K562 (cell line): ENCODE results near the gene SMIM8. TPM values are rescaled to one million over a fixed set of nuclear protein-coding genes. Genes with fewer than 3 reads are reported as not detected.

Experiments
- ATAC-seq: fragments of 200-7000 bp; cut with Tn5 transposase; 3 replicates; pipeline ENCODE4 v1.9.1; 2020; ENCODE audit warnings: moderate library complexity
- BruUV-seq: library from RNA; stranded (reverse); fragments of 400-500 nt; replicated peaks from 2 replicates; lab custom pipeline; 2021; lab: Mats Ljungman, UMichigan
- CTCF ChIA-PET: fragments of 300-600 bp; formaldehyde crosslinking; extraction: SDS; loops from one replicate; lab custom pipeline; 2021; ENCODE audit warnings: low intra/inter-chr PET ratio; lab: Yijun Ruan, JAX
- POLR2A ChIA-PET: fragments of 300-600, 350-650 bp; sonication (Branson Sonifier 250); formaldehyde crosslinking; extraction: SDS; loops from one replicate; lab custom pipeline; 2021; ENCODE audit warnings: antibody characterized with exemption, inconsistent platforms; lab: Yijun Ruan, JAX
- DNase-seq, 4 experiments: peaks; one replicate each; pipeline versions ENCODE4 v3.0.0 to v3.0.0-alpha.2; 2011 to 2018; ENCODE audit warnings: low spot score in 3 of 4, mixed read lengths in 3 of 4; ENCODE audit errors: extremely low read depth in 1 of 4
- FAIRE-seq: peaks from 2 replicates; lab custom pipeline; 2011; peaks lifted over from hg19 to GRCh38; lab: Jason Lieb, UNC
- H2AFZ ChIP-seq: 2 replicates; pipeline ENCODE4 v1.6.0; 2011; ENCODE audit warnings: low read depth, low read length, control low read depth, inconsistent platforms
- H3K27ac ChIP-seq: fragments of 200-600 bp; 3 replicates; pipeline ENCODE4 v1.8.0; 2011; ENCODE audit warnings: low read depth, mild to moderate bottlenecking, control low read depth, inconsistent platforms, low read length, moderate library complexity, mixed read lengths; ENCODE audit errors: extremely low read depth
- H3K27me3 ChIP-seq, 2 experiments: fragments of 300-600 bp in 1 of 2; 2 replicates in 1 of 2; 3 replicates in 1 of 2; pipeline versions ENCODE4 v1.6.0 to v1.8.0; 2011; ENCODE audit warnings: inconsistent platforms in 2 of 2, low read length in 2 of 2, mild to moderate bottlenecking in 1 of 2, mixed read lengths in 1 of 2, moderate library complexity in 1 of 2; ENCODE audit not compliant: control insufficient read depth in 2 of 2, insufficient read depth in 2 of 2
- H3K36me3 ChIP-seq: fragments of 300-600 bp; 3 replicates; pipeline ENCODE4 v1.8.0; 2011; ENCODE audit warnings: mild to moderate bottlenecking, low read length, inconsistent platforms; ENCODE audit not compliant: control insufficient read depth, insufficient read depth
- H3K4me1 ChIP-seq, 2 experiments: fragments of 200-600 bp in 1 of 2; replicated peaks in 1 of 2; 2 replicates in 1 of 2; 3 replicates in 1 of 2; pipeline versions ENCODE4 v1.5.1 to v1.8.0; 2011; ENCODE audit warnings: inconsistent platforms in 2 of 2, low read length in 2 of 2, mild to moderate bottlenecking in 1 of 2, mixed read lengths in 1 of 2, moderate library complexity in 1 of 2; ENCODE audit not compliant: control insufficient read depth in 2 of 2, insufficient read depth in 2 of 2
- H3K4me2 ChIP-seq: 2 replicates; pipeline ENCODE4 v1.6.1; 2011; ENCODE audit warnings: low read length, control low read depth, inconsistent platforms, mixed read lengths; ENCODE audit not compliant: insufficient read depth
- H3K4me3 ChIP-seq: fragments of 200-600 bp; sonication (generic), shearing (Covaris generic); 2 replicates; pipeline ENCODE4 v1.5.1; 2016; ENCODE audit warnings: control low read depth, inconsistent platforms
- H3K79me2 ChIP-seq: fragments of 200-600 bp; 3 replicates; pipeline ENCODE4 v1.8.0; 2011; ENCODE audit warnings: low read length, inconsistent platforms; ENCODE audit not compliant: control insufficient read depth, insufficient read depth
- H3K9ac ChIP-seq, 2 experiments: 2 replicates each; pipeline versions ENCODE4 v1.6.0 to v1.6.1; 2011; ENCODE audit warnings: low read depth in 2 of 2, low read length in 2 of 2, control low read depth in 1 of 2, inconsistent platforms in 1 of 2, mild to moderate bottlenecking in 1 of 2, mixed read lengths in 1 of 2; ENCODE audit not compliant: insufficient read depth in 1 of 2
- H3K9me1 ChIP-seq: one replicate; pipeline ENCODE4 v1.6.0; 2011; ENCODE audit warnings: inconsistent platforms, mild to moderate bottlenecking, low read length, moderate library complexity; ENCODE audit not compliant: control insufficient read depth, insufficient read depth
- H3K9me3 ChIP-seq: replicated peaks from 2 replicates; pipeline ENCODE4 v1.5.1; 2011; ENCODE audit warnings: low read depth, low read length, inconsistent platforms; ENCODE audit not compliant: control insufficient read depth, insufficient read depth
- H4K20me1 ChIP-seq: replicated peaks from 2 replicates; pipeline ENCODE4 v1.6.1; 2011; ENCODE audit warnings: low read length, inconsistent platforms, mixed read lengths; ENCODE audit not compliant: control insufficient read depth, insufficient read depth
- CBFA2T2 ChIP-seq: fragments of 450-650 bp; conservative IDR thresholded peaks from 2 replicates; pipeline ENCODE4 v1.6.1; 2017; ENCODE audit warnings: mild to moderate bottlenecking
- DPF2 ChIP-seq: fragments of 450-650 bp; IDR thresholded peaks from 2 replicates; pipeline ENCODE4 v1.6.1; 2016
- E2F1 ChIP-seq: sonication (generic); formaldehyde crosslinking; IDR thresholded peaks from 2 replicates; pipeline ENCODE4 v1.8.1; 2023; ENCODE audit warnings: mild to moderate bottlenecking, missing genetic modification reagents, moderate library complexity
- EGR1 ChIP-seq: fragments of 450-650 bp; conservative IDR thresholded peaks from 2 replicates; pipeline ENCODE4 v1.6.1; 2017; ENCODE audit warnings: mild to moderate bottlenecking
- EHMT2 ChIP-seq: fragments of 450-650 bp; IDR thresholded peaks from 2 replicates; pipeline ENCODE4 v1.6.1; 2018; ENCODE audit warnings: antibody characterized with exemption
- ELF4 ChIP-seq: fragments of 450-650 bp; formaldehyde crosslinking; IDR thresholded peaks from 2 replicates; pipeline ENCODE4 v1.4.0; 2022; ENCODE audit warnings: missing genetic modification characterization
- GATAD2A ChIP-seq: fragments of 450-650 bp; IDR thresholded peaks from 2 replicates; pipeline ENCODE4 v1.6.1; 2017
- NFIC ChIP-seq: fragments of 450-650 bp; IDR thresholded peaks from 2 replicates; pipeline ENCODE4 v1.6.1; 2017; ENCODE audit warnings: mild to moderate bottlenecking, inconsistent platforms
- RREB1 ChIP-seq: fragments of 250-450 bp; sonication (Bioruptor Pico); IDR thresholded peaks from 2 replicates; pipeline ENCODE4 v1.4.0; 2020
- SMARCA4 ChIP-seq: fragments of 450-650 bp; IDR thresholded peaks from 2 replicates; pipeline ENCODE4 v1.6.1; 2016
- SMARCE1 ChIP-seq: fragments of 450-650 bp; IDR thresholded peaks from 2 replicates; pipeline ENCODE4 v1.7.1; 2016; ENCODE audit warnings: mild to moderate bottlenecking
- TAL1 ChIP-seq: fragments of 450-650 bp; IDR thresholded peaks from 2 replicates; pipeline ENCODE4 v1.6.1; 2016; ENCODE audit warnings: mild to moderate bottlenecking
- TCF3 ChIP-seq: sonication (generic); formaldehyde crosslinking; IDR thresholded peaks from 2 replicates; pipeline ENCODE4 v1.4.0; 2020; ENCODE audit warnings: mild to moderate bottlenecking, missing genetic modification reagents
- TRIM24 ChIP-seq, 2 experiments: fragments of 450-650 bp; IDR thresholded peaks; 2 replicates each; pipeline ENCODE4 v1.6.1; 2016
- ZBTB2 ChIP-seq: fragments of 450-650 bp; IDR thresholded peaks from 2 replicates; pipeline ENCODE4 v1.6.1; 2016; ENCODE audit warnings: antibody characterized with exemption
- ZEB2 ChIP-seq: fragments of 450-650 bp; IDR thresholded peaks from 2 replicates; pipeline ENCODE4 v1.6.1; 2016
- ZNF644 ChIP-seq: fragments of 200-800 bp; sonication (Bioruptor generic); IDR thresholded peaks from 2 replicates; pipeline ENCODE4 v1.6.1; 2016; ENCODE audit warnings: low read depth, missing genetic modification characterization, missing compliant biosample characterization
- ZNF79 ChIP-seq: fragments of 250-450 bp; sonication (Bioruptor Pico); IDR thresholded peaks from 2 replicates; pipeline ENCODE4 v1.4.0; 2020; ENCODE audit warnings: low read depth, mild to moderate bottlenecking, moderate library complexity
- WGBS: fragments of 100-300 bp; shearing (Covaris generic); methylation state at CpG from one replicate; pipeline ENCODE4 v1.1.6; 2016; ENCODE audit warnings: low coverage, mixed read lengths; ENCODE audit not compliant: insufficient coverage; ENCODE audit errors: missing lambda C conversion rate; 5-methylcytosine and 5-hydroxymethylcytosine counted together
- in situ Hi-C: fragments of 300-500 bp; cut with MboI; formaldehyde crosslinking; loops from 4 replicates; pipeline ENCODE4 v1.15.0; 2018; ENCODE audit warnings: inconsistent platforms, mixed read lengths
- intact Hi-C: fragments of 100-400 bp; cut with micrococcal nuclease; formaldehyde crosslinking; loops from 2 replicates; pipeline ENCODE4 v1.14.2; 2022
- polyA plus RNA-seq, 8 experiments: library from polyadenylated mRNA; depleted of rRNA in 4 of 8; stranded (reverse) in 5 of 8; unstranded in 3 of 8; fragments of >200 nt; fragmentation: Nextera tagmentation in 2 of 8; fragmentation: Illumina TruSeq in 1 of 8; extraction: Ambion mirVana in 2 of 8; extraction: Trizol in 1 of 8; gene quantifications; 2 replicates each; pipeline versions ENCODE4 v1.2.1 to v1.2.3, GENCODE V29; 2011 to 2014; ENCODE audit warnings: inconsistent platforms in 1 of 8, missing spikeins in 1 of 8
- total RNA-seq, 7 experiments: library from RNA; depleted of rRNA in 6 of 7; stranded (reverse); fragments of >200 nt in 6 of 7; fragmentation: Illumina TruSeq in 2 of 7; extraction: Trizol in 2 of 7; gene quantifications; 2 replicates each; pipeline versions ENCODE4 v1.2.1 to v1.2.3, GENCODE V29; 2011 to 2021; ENCODE audit warnings: low replicate concordance in 1 of 7

SMIM8 gene
- total and polyA plus RNA-seq, 9 of the 15 experiments (the other 6 are each of a cell fraction or from before 2014, with no cell fraction given), result 8.3 to 53.7 (median 15.1) TPM

GRCh38 chr6:87336367-87336766, 14.0 kb downstream of the SMIM8 start:
- FAIRE-seq, result peak; percentile 56
- peak; percentile 38; the same call in 1 of the 2 replicates for TF ChIP-seq SMARCA4
- TF ChIP-seq NFIC, result 0 out of 2 replicates have a peak, but pooled peaks have one; percentile 17
- TF ChIP-seq DPF2, result peak; percentile 64
- TF ChIP-seq ZBTB2, result 0 out of 2 replicates have a peak, but pooled peaks have one; percentile 34
- TF ChIP-seq ZNF644 (tag), result no peak
- no peak for TF ChIP-seq E2F1 (CRISPR knock-in tag)
- TF ChIP-seq ZNF79 (CRISPR knock-in tag), result no peak
- peak; percentile 54 for TF ChIP-seq CBFA2T2
- peak; percentile 39; the same call in 1 of the 2 replicates for TF ChIP-seq ELF4 (CRISPR knock-in tag)
- TF ChIP-seq ZEB2, result peak; percentile 61; the same call in 1 of the 2 replicates
- TF ChIP-seq SMARCE1, result peak; percentile 37; the same call in 1 of the 2 replicates
- peak; percentile 33; the same call in 1 of the 2 replicates for TF ChIP-seq EGR1
- TF ChIP-seq RREB1 (CRISPR knock-in tag), result no peak
- TF ChIP-seq GATAD2A, result 0 out of 2 replicates have a peak, but pooled peaks have one; percentile 61
- TF ChIP-seq EHMT2, result peak; percentile 56; the same call in 1 of the 2 replicates
- 0 out of 4 replicates have a peak, but pooled peaks of 1 of the 2 experiments have one; percentile 38 for TF ChIP-seq TRIM24 (IDR thresholded peaks at IDR 0.05)
- TF ChIP-seq TAL1, result peak; percentile 21; the same call in 1 of the 2 replicates
- peak; percentile 52 for TF ChIP-seq TCF3

More at GRCh38 chr6:87336367-87336766, 14.0 kb downstream of the SMIM8 start:
- peak; percentile 39 for ATAC-seq
- DNase-seq, result peak; percentile 17 to 36 (median 27)
- H3K4me1 ChIP-seq, result peaks cover 8 to 34% of the 10 kb centered on the region in 2 experiments; a peak in 4 of 5 replicates
- peaks cover 3% of the 10 kb centered on the region for H3K9me1 ChIP-seq
- H3K9ac ChIP-seq, result no peak overlapping the region
- no peaks in the 10 kb centered on the region for H4K20me1 ChIP-seq
- no peak overlapping the region for H3K4me3 ChIP-seq
- H3K79me2 ChIP-seq, result peaks cover 21% of the 10 kb centered on the region; the same call in 2 of the 3 replicates
- intact Hi-C loops (no loop called here), in situ Hi-C loops (no loop called here)
- WGBS, result 39% methylated on average over 4 of the region's 4 CpGs
- H3K27me3 ChIP-seq, result no peaks in the 10 kb centered on the region
- H3K27ac ChIP-seq, result no peak overlapping the region
- H2AFZ ChIP-seq, result no peak overlapping the region
- no peaks in the 10 kb centered on the region; the same call in 2 of the 3 replicates for H3K36me3 ChIP-seq
- no peaks in the 10 kb centered on the region for H3K9me3 ChIP-seq
- BruUV-seq, result no TSS peak
- peak overlapping the region; percentile 46 for H3K4me2 ChIP-seq
- ChIA-PET CTCF (no interaction called here), POLR2A (interaction anchor here (0.6 to 1.4 kb wide), 2 partner anchors 15 to 294 kb away, joined by 4 to 5 read pairs; no protein-coding TSS in a partner anchor)
